MCF 10A (cell line): Measurements from ENCODE around the gene DTWD1. TPM values are rescaled to one million over a fixed set of nuclear protein-coding genes. Genes with fewer than 3 reads are reported as not detected.
A peak's percentile ranks its signal among the peaks of the same experiment; 100 is the strongest.

Experiments
- BruUV-seq: library from RNA; stranded (reverse); fragments of 400-500 nt; replicated peaks from 2 replicates; lab custom pipeline; 2021; lab: Mats Ljungman, UMichigan
- CTCF ChIA-PET: fragments of 300-600 bp; sonication (Branson Sonifier 250); formaldehyde crosslinking; extraction: SDS; loops from one replicate; lab custom pipeline; 2021; ENCODE audit warnings: antibody characterized with exemption, inconsistent platforms; lab: Yijun Ruan, JAX
- POLR2A ChIA-PET: fragments of 300-600, 350-650 bp; sonication (Branson Sonifier 250); formaldehyde crosslinking; extraction: SDS; loops from one replicate; lab custom pipeline; 2020; ENCODE audit warnings: antibody characterized with exemption, inconsistent platforms; lab: Yijun Ruan, JAX
- DNase-seq: peaks from one replicate; pipeline ENCODE4 v3.0.0-alpha.2; 2018; ENCODE audit not compliant: unreplicated experiment
- H3K27ac Mint-ChIP-seq: one replicate; pipeline ENCODE4 v1.8.0; 2022; ENCODE audit warnings: mild to moderate bottlenecking, low read depth, mixed read lengths; ENCODE audit not compliant: unreplicated experiment
- H3K27me3 Mint-ChIP-seq: one replicate; pipeline ENCODE4 v1.8.0; 2022; ENCODE audit warnings: mixed read lengths; ENCODE audit not compliant: insufficient read depth, unreplicated experiment
- H3K36me3 Mint-ChIP-seq: one replicate; pipeline ENCODE4 v1.8.0; 2022; ENCODE audit warnings: mild to moderate bottlenecking, moderate library complexity, mixed read lengths; ENCODE audit not compliant: insufficient read depth, unreplicated experiment
- H3K4me1 Mint-ChIP-seq: one replicate; pipeline ENCODE4 v1.8.0; 2022; ENCODE audit warnings: mixed read lengths; ENCODE audit not compliant: insufficient read depth, unreplicated experiment
- H3K4me3 Mint-ChIP-seq: one replicate; pipeline ENCODE4 v1.8.0; 2022; ENCODE audit warnings: mild to moderate bottlenecking, moderate library complexity, mixed read lengths; ENCODE audit not compliant: unreplicated experiment
- H3K9me3 Mint-ChIP-seq: one replicate; pipeline ENCODE4 v1.8.0; 2022; ENCODE audit warnings: mixed read lengths; ENCODE audit not compliant: unreplicated experiment
- intact Hi-C: fragments of 100-400 bp; cut with micrococcal nuclease; formaldehyde crosslinking; loops from 2 replicates; pipeline ENCODE4 v1.14.1; 2022
- total RNA-seq: library from RNA; stranded (reverse); gene quantifications from 2 replicates; pipeline ENCODE4 v1.2.3, GENCODE V29; 2022
- TF ChIP-seq, protein P1 (sequence below): fragments of 200-600 bp; IDR thresholded peaks from one replicate; pipeline ENCODE4 v1.8.0; 2022; ENCODE audit warnings: antibody characterized with exemption, mild to moderate bottlenecking; ENCODE audit not compliant: unreplicated experiment

Gene DTWD1
- total RNA-seq, 1 experiment from 2014 or later, result 31.0 TPM

GRCh38 chr15:49622561-49622960, 1.7 kb downstream of the DTWD1 start:
- Mint-ChIP-seq H3K27me3 (no peaks in the 10 kb centered on the region), H3K36me3 (peaks cover 17% of the 10 kb centered on the region), H3K4me1 (peaks cover 24% of the 10 kb centered on the region), H3K4me3 (peak overlapping the region; percentile 92), H3K27ac (no peak overlapping the region), H3K9me3 (no peaks in the 10 kb centered on the region)
- no TSS peak for BruUV-seq
- TF ChIP-seq, protein P1, sequence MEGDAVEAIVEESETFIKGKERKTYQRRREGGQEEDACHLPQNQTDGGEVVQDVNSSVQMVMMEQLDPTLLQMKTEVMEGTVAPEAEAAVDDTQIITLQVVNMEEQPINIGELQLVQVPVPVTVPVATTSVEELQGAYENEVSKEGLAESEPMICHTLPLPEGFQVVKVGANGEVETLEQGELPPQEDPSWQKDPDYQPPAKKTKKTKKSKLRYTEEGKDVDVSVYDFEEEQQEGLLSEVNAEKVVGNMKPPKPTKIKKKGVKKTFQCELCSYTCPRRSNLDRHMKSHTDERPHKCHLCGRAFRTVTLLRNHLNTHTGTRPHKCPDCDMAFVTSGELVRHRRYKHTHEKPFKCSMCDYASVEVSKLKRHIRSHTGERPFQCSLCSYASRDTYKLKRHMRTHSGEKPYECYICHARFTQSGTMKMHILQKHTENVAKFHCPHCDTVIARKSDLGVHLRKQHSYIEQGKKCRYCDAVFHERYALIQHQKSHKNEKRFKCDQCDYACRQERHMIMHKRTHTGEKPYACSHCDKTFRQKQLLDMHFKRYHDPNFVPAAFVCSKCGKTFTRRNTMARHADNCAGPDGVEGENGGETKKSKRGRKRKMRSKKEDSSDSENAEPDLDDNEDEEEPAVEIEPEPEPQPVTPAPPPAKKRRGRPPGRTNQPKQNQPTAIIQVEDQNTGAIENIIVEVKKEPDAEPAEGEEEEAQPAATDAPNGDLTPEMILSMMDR, result no peak
- intact Hi-C loops, result loop anchor here (5.0 to 10.0 kb wide), 5 partner anchors 128 to 512 kb away; partner anchors contain the start of gene FGF7
- ChIA-PET CTCF (interaction anchor here (0.8 to 1.3 kb wide), 3 partner anchors 207 to 429 kb away, joined by 3 to 7 read pairs (median 3); no protein-coding TSS in a partner anchor), POLR2A (interaction anchor here (1.1 kb wide), 1 partner anchor 278 kb away, joined by 3 read pairs; no protein-coding TSS in a partner anchor)
- no peak for DNase-seq

- Mint-ChIP-seq H3K36me3 (peaks cover 26% of the 10 kb centered on the region), H3K4me3 (no peak overlapping the region), H3K4me1 (peaks cover 24% of the 10 kb centered on the region), H3K27me3 (no peaks in the 10 kb centered on the region), H3K9me3 (no peaks in the 10 kb centered on the region), H3K27ac (no peak overlapping the region)
- POLR2A ChIA-PET, result interaction anchor here (0.9 to 1.1 kb wide), 2 partner anchors 276 to 278 kb away, joined by 3 read pairs; no protein-coding TSS in a partner anchor
- TF ChIP-seq, protein P1, result no peak
- no TSS peak for BruUV-seq
- CTCF ChIA-PET, result no interaction called here
- intact Hi-C loops, result loop anchor here (5.0 to 10.0 kb wide), 5 partner anchors 129 to 511 kb away; partner anchors contain the start of gene FGF7
- DNase-seq, result no peak
Observed at GRCh38 chr15:49624056-49624455, 3.2 kb downstream of the DTWD1 start.

- intact Hi-C loops, result loop anchor here (10.0 kb wide), 2 partner anchors 131 to 509 kb away; no protein-coding TSS in a partner anchor
- no peaks in the 10 kb centered on the region for H3K9me3 Mint-ChIP-seq
- H3K36me3 Mint-ChIP-seq, result peaks cover 39% of the 10 kb centered on the region
- no TSS peak for BruUV-seq
- no peak overlapping the region for H3K4me3 Mint-ChIP-seq
- DNase-seq, result peak; percentile 17
- H3K27ac Mint-ChIP-seq, result peak overlapping the region; percentile 85
- H3K27me3 Mint-ChIP-seq, result no peaks in the 10 kb centered on the region
- ChIA-PET POLR2A (interaction anchor here (0.7 kb wide), 1 partner anchor 146 kb away, joined by 3 read pairs; no protein-coding TSS in a partner anchor), CTCF (interaction anchor here (0.7 kb wide), 1 partner anchor 276 kb away, joined by 3 read pairs; no protein-coding TSS in a partner anchor)
- peaks cover 24% of the 10 kb centered on the region for H3K4me1 Mint-ChIP-seq
- TF ChIP-seq, protein P1, result no peak
Observed at GRCh38 chr15:49625460-49626036, 4.7 kb downstream of the DTWD1 start.

DNA sequence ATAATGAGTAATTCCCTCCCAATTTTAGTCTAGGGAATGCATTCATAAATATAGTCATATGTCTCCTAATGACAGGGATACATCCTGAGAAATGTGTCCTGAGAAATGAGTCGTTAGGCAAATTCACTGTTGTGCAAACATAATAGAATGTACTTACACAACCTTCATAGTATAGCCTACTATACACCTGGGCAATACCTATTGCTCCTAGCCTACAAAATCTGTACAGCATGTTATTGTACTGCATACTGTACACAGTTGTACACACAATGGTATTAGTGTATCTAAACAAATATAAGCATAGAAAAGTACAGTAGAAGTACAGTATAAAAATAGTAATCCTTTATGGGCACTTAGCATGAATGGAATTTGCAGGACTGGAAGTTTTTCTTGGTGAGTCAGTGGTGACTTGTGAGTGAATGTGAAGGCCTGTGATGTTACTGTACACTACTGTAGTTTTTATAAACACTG, 6.6 kb downstream of the DTWD1 start:
- H3K4me1 Mint-ChIP-seq, result peaks cover 14% of the 10 kb centered on the region
- H3K27me3 Mint-ChIP-seq, result no peaks in the 10 kb centered on the region
- POLR2A ChIA-PET, result interaction anchor here (0.8 kb wide), 1 partner anchor 15 kb away, joined by 3 read pairs; no protein-coding TSS in a partner anchor
- H3K9me3 Mint-ChIP-seq, result no peaks in the 10 kb centered on the region
- BruUV-seq, result no TSS peak
- TF ChIP-seq, protein P1, result no peak
- H3K36me3 Mint-ChIP-seq, result peaks cover 44% of the 10 kb centered on the region
- no peak overlapping the region for H3K27ac Mint-ChIP-seq
- CTCF ChIA-PET, result interaction anchor here (0.9 kb wide), 1 partner anchor 424 kb away, joined by 3 read pairs; no protein-coding TSS in a partner anchor
- no peak overlapping the region for H3K4me3 Mint-ChIP-seq
- peak; percentile 63 for DNase-seq
- intact Hi-C loops, result loop anchor here (10.0 kb wide), 2 partner anchors 133 to 507 kb away; no protein-coding TSS in a partner anchor
